A204.1 (cell line): Measurements from ENCODE around the gene PRDM5.

Source experiments
- FAIRE-seq: peaks from 2 replicates; lab custom pipeline; 2012; peaks lifted over from hg19 to GRCh38; lab: Jason Lieb, UNC

Gene PRDM5

DNA sequence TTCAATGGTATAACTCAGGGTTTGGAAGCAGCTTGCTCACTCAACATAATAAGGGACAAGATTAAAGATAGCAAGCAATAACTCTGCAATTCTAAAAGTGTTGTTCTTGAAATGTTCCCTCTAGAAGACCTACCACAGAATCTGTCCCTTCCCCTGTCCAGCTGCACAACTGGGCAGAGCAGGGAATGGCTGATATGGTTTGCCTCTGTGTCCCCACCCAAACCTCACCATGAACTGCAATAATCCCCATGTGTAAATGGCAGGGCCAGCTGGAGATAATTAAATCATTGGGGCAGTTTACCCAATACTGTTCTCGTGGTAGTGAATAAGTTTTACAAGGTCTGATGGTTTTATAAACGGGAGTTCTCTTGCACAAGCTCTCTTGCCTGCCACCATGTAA lies 19.1 kb downstream of the PRDM5 start:
- no peak for FAIRE-seq

DNA sequence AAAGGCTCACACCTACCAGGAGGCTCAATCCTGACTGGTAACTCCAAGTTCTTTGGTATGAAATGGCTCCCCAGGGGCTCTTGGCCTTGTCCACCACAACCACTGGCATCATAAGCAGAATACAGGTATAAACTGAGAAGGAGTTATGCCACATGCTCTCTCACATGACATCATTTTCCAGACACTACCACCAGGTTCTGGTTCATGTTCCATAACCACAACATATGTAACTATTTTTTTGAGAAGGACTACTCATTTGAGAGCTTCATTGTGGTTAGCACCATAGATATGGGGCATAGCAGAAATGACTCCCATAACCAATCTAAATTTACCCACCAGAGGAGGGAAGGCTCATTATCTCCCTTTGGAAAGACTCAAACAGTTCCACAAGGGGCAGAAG lies 19.6 kb downstream of the PRDM5 start:
- FAIRE-seq = no peak

DNA sequence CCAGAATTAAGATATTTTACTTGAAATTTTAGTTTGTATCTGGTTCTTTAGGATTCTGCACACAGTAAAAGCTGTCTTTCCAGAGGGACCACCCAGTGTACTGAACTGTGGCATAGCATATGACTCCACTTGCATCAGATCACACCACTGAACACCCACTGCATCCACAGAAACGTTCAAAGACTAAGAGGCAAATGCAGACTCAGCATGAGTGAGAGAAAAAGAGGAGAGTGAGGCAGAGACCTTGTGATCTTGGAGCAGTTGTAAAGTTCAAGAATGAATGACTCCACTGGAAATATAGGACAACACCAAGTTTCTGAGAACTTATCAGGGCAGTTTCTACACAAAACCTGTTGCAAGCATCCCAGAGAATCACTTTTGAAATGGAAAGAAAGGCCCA lies 20.8 kb downstream of the PRDM5 start:
- no peak for FAIRE-seq

DNA sequence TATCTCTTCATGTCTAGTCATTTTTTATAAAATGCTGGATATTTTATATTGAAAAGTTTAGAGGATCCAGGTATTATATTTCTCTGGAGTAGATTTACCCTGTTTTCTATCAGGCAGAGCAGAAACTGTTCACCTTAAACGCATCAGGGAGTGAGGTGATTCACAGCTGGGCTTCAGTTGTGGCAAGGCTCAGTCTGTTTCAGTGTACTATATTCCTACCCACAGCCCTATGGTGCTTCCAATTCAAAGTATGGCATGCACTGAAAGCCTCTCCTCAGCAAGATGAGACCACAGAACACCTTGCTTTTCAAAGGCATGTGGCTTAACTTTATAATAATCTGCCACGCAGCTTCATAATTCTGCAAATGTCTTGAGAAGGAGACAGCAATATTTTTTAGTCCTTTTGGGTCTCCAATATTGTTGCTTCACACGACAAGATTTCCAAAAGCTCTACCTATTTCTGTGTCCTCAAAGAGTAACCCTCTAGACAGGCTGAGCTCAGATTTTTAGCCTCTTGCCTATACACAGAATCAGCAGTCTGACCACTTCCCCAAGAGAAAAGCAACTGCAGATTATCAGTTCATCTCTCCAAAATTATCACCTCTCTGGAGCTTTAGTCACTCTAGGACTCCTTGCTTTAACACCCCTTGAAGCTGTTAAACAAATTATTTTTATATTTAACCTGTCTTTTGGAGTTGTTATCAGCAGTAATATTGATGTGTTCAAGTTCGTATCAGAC lies 24.4 kb downstream of the PRDM5 start:
- no peak for FAIRE-seq

DNA sequence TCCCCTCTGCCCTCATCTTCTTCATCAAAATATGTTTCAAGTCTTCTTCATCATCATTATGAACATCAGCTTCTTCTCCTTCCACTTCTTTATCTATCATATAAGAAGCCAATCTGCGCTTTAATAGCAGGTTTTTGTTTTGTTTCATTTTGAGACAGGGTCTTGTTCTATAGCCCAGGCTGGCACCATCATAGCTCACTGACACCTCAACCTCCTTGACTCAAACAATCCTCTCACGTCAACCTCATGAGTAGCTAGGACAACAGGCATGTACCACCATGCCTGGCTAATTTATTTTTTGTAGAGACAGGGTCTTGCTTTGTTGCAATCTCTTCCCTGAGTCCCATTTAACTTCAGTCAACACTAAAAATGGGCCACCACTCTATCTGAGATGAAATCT lies 27.0 kb downstream of the PRDM5 start:
- no peak for FAIRE-seq

DNA sequence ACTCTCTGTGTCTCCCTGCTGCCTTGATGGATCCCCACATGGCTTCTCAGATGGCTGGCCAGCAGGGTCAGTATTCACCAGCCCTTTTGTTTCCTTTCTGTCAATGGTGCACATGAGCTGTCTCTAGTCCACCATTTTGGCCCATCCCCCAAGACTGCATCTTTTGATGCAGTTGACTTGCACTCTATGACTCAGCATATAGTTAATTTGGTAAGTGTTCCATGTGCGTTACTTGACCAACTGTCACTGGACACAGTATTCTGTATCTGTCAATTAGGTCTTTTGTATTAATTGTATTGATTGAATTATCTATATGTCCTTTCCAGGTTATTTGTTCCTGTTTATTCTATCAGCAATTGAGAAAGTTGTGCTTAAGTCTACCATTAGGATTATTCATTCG lies 29.2 kb downstream of the PRDM5 start:
- FAIRE-seq = no peak

DNA sequence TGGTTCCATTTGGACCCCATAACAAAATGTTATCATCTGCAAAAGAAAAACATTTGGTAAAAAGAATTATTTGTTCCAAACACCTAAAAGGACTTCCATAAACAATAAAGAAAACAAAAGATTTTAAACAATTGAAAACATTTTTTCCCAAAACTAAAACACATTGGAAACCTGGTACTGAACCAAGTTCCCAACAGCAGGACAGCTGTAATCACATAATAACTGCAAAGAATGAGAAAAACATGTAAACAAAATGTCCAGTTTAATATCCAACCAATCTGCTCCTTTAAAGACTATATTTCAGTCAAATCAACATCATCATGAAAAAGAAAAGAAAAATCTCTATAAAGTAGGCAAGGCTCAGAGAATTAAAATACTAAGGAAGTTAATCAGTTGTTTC lies 36.3 kb downstream of the PRDM5 start:
- FAIRE-seq = no peak

DNA sequence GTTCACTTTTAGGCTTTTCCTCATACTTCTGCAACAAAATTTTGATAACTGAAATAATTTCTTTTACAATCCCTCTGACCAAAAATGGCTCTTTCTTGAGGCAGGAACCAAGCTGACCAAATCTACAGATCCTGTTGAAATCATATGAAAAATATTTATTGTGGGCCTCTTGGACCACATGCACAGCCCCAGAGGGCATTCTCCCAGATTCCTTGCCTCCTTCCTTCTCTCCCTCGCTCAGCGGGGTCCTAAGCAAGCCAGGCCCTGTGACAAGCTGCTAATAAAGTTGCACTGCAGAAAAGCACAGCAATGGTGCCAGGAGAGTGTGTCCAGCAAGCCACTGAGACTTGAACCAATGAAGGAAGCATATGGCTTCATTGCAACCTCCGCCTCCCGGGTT lies 40.7 kb downstream of the PRDM5 start:
- no peak for FAIRE-seq

DNA sequence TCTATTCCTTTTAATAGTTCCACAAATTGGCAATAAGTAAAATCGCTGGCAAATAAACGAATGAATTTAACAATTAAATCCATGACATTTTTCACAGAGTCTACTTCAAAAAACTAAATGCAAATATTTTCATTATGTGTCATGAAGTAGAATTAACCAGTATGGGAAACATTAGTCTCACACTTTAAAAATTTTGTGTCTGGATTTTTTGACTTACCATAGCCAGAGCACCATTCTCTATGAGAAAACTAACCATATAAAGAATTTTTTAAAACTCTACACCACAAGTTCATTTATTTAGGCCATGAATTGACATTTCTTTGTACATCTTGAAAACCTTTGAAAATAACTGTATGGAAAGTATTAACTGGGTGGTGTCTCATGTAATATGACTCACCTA lies 41.2 kb downstream of the PRDM5 start:
- FAIRE-seq = no peak

DNA sequence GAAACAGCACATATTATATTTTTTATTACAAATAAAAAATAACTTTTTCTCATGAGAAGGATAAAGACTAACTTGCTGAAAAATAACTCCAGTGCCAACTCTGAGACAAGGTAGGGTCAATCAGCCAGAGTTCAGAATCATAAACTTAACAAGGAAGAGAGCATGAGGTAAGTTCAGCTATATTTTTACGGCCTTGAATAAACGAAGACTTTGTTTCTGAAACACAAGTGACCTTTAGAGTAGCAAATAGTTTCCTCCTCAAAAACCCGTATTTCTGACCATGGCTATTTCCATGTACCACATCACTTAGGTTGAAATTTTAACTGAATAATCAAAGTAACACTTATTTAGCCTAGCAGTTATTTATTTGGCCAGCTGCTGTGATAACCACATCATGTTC lies 45.5 kb downstream of the PRDM5 start:
- no peak for FAIRE-seq

DNA sequence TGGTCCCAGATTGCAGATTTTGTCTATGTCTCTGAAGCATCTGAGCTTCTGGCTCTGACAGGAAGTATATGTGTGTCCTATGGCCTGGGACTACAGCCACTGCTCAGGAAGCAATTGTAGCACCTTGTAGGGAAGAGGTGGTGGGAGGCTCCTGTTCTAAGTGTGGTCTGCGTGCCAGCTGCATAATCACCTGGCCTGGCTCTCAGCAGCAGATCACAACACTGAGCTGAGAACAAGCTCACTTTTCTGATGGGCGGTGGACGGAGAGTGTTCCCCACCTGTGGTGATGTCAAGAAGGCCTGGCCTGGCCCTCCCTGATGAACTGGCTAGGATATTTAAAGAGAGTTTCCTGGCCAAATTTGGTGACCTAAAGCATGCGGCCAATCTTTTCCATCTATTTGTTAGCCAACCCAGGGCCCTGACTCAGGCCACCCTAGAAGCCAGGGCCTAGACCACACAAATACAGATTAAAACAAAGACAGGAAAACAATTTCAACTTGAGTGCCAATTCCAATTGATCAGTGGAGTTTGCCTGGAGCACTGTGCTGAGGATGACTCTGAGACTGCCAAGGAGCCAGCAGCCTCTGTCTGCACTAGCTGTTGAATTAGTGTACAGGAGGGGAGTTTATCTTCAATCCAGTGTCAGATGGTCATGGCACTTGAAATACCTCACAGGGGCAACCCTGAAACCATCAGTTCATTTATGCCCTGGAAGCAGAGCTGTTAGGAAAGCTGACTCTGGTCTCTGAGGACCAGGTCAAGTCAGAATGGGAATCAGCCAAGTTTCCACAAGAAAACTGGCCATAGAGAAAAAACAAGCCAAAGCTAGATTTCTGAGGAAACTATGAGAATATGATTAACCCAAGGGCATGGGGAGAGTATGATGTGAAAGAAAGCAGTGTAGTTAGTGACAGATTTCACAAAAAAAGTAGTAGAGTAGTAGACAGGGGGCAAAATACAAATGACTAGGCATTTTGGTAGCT lies 47.4 kb downstream of the PRDM5 start:
- FAIRE-seq = no peak

DNA sequence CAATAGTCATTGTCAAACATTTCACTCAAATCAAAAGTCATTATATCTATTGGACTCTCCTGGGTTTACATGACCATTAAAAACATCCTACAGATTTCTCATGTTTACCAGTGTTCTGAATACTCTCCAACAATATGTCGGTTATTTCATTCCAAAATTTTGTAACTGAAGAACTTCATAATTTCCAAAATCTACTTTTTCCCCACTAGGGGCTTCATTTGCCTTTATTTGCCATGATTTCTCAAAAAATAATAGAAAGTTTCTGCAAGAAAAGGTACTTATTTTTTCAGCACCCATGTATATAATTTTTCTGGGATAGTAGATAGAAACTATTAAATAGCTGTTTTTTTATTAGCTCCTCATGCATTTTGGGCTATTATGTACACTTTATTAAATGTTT lies 49.0 kb downstream of the PRDM5 start:
- no peak for FAIRE-seq

DNA sequence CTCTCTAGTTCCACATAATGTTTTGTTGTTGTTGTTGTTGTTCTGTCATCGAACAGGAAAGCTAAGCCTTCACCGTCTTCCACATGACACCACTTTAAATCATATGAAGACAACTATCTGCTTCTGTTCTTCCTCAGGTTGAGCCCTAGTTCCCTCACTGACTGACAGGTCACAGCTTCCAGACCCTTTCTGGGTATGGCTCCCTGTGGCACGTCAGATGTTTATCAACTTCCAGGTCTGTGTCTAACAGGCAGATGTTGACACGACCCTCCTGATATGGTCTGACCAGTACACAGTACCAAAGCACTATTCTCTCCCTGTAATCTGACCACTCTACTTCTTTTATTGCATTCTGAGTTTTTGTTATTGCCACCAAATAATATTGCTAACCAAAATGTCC lies 51.4 kb downstream of the PRDM5 start:
- no peak for FAIRE-seq

DNA sequence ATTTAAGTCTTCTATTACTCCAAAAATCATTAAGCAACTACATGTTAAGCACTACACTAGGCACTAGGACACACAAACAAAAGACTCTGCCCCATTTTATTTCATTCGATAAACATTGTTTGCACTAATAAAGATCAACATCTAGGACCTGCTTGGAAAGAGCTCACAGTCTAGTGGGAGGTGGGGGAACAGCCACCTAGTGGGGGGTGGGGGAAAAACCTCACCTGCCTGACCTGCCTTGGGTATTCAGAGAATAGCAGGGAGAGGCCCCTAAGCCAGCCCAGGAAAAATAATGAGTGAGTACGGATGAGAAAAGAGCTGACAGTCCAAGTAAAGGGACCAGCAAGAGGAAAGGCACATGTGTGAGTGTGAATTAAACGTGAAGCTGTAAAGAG lies 52.2 kb downstream of the PRDM5 start:
- FAIRE-seq = no peak

DNA sequence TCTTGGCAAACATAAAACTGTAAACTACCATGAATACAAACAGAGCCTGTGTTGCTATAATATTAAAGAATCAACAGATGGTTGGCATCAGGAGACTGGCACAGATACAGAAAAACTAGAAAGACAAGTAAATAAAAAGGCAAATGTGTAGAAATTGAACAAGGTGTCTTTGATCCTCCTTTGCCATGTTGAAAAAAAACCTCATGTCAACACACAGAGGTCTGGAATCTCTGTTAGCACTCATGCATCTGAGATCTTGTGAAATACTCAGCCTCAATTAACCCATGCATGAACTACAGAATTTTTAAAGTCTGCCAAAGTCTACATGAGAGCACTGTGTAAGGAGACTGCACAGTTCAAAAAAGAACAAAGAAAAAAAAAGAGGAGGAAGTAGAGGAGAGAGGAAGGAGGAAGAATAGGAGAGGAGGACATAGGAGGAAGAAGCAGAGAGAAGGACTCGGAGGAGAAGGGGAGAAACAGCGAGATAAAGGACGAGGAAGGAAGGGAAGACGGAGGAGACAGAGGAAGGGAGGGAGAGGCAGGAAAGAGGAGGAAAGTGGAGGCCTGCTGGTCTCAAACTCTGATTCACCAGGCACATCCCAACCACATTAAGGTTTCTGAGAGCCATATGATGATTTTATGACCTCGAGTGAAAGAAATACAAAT lies 52.8 kb downstream of the PRDM5 start:
- FAIRE-seq = no peak

DNA sequence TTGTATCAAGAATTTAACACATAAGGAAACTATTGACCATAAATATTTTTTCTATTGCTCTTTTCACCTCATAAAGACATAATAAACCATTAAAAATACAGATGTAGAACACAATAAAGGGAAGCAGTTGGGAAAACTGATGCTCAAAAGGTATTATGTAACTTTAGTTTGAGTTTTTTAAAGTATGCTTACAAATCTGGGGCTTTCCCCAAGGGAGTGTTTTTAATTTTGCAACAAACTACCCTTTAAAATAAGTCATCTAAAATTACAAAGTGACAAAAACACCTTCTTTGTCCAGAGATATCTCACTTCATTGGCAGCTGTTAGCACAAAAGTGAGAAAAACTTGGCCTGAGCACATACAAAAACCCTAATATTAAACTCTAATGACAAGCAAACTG lies 55.0 kb downstream of the PRDM5 start:
- no peak for FAIRE-seq

DNA sequence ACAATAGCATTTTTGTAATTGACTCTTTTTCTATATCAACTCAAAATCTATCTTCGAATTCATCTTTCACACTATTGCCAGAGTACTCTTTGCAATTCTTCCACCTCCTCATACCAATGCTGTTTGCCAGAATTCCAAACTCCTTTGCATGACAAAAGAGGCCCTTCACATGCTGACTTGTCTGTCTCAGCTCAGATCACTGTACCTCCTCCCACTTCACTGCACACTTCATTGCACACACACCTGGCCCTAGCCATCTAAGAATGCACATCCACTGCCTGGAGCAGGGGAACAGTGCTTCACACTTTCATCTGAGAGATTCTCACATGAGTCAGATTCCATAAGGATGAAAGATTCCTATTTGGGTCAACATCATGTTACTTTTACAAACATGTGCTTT lies 56.5 kb downstream of the PRDM5 start:
- no peak for FAIRE-seq

DNA sequence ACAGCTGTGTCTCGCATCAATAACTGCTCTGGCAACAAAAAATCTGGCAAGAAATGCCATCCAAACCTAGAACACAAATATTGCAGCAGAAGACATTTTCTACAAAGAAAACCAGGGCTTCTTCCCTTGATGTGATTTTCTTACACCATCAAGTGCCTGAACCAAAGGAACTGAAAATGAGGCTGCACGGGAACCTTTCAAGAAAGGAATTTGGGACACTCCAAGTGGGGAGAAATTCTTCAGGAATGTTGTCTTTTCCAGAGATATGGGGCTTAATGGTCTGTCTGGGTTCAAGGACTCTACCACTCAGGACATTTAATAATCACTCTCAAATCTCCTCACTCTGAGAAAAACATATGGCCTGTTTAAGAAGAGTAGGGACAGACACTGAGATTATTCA lies 57.6 kb downstream of the PRDM5 start:
- FAIRE-seq = no peak

DNA sequence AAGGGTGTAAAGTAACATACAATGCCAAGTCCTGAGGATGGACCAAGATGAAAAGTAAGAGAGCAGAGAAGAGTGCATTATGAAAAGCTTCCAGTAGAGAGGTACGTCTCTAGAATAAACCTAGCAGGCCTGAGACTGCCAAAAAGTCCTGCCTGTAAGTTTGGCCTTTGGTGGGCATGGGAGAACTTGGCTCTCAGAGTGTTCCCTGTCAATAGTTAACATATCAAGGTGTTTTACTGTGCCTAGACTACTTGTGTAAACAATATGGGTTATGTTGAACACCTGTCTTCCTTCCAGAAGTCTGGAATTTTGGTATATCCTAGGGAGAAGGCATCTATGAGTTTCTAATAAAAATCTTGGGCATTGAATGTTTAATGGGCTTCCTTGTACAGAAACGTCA lies 60.1 kb downstream of the PRDM5 start:
- no peak for FAIRE-seq

DNA sequence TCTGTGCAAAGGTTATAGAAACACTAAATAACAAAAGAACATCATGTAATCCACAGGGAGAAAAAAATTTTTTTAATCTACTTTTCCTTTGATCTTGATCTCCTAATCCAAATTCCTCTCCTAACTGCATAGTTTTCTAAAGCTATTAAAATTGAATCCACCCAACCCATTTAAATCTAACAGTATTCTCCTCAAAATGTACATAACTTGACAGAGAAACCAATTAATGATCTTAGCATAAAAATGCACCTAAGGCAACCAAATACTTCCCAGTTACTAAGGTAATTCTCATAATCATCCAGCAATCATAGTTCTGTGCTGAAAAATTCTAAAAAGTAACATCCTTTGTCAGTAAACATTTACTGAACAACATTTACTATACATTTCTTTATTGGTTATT lies 60.7 kb downstream of the PRDM5 start:
- no peak for FAIRE-seq

DNA sequence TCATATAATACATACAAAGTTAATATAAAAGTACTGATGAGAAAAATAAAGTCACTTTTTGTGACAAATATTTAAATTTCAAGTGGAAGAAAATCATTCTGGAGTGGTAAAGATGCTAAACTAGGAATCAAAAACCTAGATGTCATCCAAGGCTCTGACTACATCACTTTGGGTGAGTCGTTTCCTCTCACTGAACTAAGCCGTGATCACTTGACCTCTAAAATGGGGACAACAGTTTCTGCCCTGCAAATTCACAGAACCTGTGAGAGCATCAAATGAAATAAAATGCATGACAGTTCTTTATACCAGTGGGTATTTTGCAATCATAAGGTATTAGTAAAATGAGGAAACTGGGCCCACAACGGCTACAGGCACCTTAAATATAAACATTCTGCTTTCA lies 63.8 kb downstream of the PRDM5 start:
- FAIRE-seq = no peak

DNA sequence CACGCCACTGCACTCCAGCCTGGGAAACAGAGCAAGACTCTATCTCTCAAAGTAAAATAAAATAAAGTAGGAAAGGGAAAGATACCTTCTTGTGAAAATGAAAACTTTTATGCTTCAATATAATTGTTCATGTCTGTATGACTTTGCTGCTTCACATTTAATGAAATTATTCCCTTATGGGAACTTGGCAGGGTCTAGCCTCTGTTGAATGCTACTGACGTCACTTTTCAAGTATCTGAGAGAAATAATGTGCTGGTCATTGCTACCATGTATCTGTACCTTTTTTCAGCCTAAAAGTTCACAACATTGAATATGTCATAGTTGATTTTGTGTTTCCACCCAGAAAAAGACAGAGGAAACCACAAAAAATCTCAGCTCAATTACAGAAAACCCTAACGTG lies 65.2 kb downstream of the PRDM5 start:
- no peak for FAIRE-seq

DNA sequence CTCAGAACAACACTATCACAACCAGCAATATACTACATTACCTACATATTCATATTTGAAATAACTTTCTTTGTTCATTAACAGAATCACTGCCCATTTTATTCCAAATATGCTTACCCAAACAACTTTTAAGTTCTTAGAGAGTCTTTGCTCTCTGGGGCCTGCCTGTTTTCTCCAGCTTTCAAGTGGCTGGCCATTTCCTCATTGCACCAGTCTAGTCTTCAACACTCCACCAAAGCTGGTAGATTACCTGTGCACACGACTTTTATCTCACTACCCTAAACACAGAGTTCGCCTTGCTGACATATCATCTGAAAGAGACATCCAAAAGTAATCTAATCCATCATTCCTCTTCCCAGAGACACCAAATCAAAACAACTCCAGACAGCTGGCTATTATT lies 66.2 kb downstream of the PRDM5 start:
- FAIRE-seq = no peak
